Measurements from ENCODE around the gene DLG2.
A peak's percentile ranks its signal among the peaks of the same experiment; 100 is the strongest.
"Not testable (repeated sequence)": the region's sequence is repeated elsewhere in the genome, so short reads cannot be mapped to it uniquely, and the experiment has no call there.

DLG2 gene

DNA sequence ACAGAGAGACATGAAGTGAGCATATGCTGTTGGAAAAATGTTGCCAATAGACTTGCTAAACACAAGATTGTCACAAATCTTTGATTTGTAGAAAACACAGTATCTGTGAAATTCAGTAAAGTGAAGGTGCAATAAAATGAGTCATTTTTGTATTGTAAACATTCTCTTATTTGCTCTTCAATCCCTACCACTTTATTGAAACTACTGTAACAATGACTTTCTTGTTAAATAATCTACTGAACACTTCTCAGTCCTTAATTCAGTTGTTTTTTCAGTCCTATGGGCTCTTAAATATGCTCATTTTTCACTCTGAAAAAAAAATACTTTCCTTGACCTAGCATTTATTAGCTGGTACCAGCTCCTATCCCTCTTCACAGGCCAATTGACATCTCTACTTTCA, 531.9 kb downstream of the DLG2 start:
- DNase-seq, result no peak

DNA sequence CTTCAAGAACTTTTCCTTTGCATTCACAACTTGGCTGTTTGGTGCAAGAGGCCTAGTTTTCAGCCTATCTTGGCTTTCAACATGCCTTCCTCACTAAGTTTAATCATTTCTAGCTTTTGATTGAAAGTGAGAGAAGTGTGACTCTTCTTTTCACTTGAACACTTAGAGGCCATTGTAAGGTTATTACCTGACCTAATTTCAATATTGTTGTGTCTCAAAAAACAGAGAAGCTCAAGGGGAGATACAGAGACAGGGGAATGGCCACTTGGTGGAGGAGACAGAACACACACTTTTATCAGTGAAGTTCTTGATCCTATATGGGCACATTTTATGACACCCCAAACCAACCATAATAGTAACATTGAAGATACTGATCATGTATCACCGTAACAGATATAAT, 532.3 kb downstream of the DLG2 start:
- no peak for DNase-seq

DNA sequence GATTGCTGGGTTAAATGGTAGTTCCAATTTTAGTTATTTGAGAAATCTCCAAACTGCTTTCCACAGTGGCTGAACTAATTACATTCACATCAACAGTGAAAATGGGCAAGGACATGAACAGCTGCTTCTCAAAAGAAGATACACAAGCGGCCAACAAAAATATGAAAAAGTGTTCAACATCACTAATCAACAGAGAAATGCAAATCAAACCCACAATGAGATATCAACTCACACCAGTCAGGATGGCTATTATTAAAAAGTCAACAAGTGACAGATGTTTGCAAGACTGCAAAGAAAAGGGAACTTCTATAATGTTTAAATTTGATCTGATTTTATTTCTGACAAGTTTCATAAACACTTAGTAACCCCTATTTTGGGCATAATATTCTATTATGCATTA, 537.5 kb downstream of the DLG2 start:
- no peak for DNase-seq

DNA sequence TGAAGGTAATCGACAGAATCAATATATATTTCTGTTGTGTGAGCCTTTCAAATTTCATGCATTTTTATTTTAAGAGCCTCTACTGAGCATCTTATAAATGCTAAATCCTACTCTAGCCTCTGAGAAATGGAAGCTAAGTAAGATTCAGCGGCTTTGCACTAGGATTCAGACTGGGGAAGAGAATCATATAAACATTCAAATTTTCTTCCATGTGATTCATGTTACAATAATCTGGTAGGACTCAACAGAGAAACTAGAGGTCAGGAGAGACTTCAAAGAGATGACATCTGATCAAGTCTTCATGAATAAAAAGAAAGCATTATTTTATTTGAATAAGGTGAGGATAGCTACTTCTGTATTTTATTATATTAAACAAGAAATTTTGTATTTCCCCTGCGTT, 538.9 kb downstream of the DLG2 start:
- DNase-seq, result no peak

DNA sequence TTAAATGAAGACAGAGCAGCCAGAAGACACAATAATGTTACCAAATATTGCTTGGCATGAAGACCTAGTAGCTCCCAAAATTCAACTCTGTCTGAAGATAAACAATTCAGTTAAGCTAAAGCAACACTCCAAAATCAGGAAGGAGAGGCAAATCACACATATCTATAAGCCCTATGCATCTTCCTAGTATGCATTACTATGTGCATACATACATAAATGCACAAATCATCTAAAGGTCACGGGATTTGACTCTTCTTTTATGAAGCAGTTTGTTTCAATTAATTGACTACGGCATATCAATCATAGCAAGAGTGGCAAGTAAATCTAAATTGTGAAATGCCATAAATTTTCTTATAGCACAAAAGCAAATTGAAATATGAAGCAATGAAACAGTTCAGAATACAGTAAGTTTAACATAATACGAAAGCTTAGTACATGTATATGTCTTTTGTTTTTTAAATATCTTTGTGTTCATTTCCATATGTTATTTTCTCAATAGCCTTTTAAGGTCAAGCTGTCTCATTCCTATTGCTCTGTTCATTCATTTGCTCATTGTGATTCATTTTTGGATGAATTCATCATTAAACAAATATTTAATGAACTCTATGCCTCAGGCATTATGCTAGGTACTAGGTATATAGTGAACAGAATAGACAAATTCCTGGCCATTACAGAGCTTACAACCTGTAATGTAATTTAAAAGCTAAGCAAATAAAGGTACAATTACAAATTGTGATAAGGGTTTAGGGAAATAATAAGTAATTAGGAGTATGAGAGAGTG, 540.5 kb downstream of the DLG2 start:
- DNase-seq, result no peak

DNA sequence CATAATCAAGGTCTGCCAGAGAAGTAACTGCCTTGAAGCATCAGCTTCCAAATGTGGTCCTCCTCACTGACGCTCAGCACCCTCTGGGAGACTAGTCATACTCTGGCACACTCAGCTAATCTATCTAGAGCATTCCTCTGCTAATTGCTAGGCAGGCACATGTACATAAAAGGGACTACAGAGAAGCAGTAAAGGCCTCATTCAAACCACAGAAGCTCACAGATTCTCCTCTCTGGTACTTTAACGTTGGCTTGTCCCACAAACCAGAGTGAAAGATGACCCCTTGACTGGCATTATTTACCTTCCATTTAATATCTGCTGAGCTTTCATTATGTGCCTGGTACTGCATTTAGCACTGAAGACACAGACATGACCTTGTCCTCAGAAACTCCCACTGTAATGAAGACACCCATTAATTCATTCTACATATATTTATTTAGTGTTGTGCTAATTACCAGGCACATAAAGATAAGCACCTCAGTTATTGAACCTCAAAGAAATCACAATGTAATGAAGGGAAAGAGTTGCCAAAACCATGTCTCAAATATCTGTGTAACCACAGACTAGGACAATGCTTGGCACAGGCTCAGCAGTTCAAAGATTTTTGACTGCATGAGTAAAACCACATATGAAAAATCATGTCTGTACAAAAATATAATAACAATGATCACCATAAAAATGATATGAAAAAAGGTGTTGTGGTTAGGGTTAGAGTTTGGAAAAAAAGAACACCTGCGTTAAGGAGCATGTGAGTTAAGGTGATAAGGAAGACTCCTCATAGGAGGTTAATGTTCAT, 550.4 kb downstream of the DLG2 start:
- DNase-seq, result no peak

DNA sequence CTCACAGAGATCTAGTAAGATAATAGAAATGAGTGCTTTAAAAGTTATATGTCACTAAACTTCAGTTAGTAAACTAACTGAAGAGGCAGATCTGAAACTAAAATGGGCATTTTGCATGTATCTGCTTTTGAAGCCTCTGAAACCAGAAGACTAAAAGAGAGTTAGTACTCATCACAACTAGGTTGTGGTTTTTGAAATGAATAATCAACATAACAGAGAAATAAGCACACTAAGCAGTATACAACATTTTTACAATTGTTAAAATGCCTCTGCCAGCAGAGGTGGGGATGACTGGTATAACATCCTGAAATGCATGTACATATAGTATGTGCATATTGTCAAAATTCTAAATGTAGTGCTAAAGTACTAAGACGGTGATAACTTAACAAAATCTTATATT, 564.5 kb downstream of the DLG2 start:
- DNase-seq, result peak; percentile 15

DNA sequence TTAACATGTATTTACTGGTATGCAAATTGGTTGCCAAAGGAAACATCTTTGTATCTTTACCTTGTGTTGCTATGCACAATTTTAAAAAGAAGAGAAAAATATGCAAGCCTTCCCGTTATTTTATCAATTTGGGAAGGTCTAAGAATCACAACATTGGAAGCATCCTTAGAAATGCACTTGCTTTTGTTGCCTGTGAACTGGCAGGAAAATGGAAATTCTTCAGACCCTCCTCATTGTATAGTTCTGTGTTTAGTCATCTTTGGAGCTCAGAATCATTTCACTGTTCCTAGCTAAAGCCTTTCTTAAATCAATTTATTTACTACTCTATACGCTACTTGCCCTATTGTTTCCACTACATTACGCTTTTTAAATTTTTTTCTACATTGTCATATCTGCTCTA, 574.5 kb downstream of the DLG2 start:
- no peak for DNase-seq

DNA sequence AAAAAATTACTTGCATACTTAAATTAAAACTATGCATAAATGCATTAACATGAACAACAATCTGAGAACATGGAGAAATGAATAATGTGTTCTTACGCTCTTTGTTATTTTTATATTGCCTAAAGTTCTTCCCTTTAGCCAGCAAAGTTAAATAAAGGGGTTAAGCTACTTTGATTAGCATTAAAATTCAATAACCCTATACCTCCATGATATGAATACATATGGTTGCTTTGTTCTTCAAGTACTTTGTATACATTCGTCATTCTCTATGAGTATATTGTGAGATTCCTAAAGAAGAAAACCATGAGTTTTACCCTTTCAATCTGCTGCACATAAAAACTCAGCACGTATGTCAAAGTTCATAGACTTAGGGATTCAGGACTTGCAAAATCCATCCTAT, 578.3 kb downstream of the DLG2 start:
- no peak for DNase-seq

DNA sequence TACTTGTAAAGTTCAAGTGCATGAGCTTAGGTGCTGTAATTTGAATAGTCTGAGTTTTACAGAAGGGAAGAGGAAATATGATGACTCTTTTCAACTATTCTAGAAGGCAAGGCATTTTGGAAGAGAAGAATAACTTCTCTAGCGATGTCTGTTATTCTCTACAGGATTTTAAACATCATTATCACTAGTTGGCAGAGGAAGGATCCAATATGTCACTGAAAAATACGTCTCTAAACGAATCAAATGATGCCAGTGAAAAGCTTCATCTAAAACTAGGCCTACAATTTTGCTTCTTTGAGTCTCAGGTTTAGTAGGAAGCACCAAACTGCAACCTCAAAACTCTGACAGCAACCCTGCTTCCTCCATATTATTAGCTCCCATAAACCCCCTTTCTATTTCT, 581.4 kb downstream of the DLG2 start:
- DNase-seq, result no peak

DNA sequence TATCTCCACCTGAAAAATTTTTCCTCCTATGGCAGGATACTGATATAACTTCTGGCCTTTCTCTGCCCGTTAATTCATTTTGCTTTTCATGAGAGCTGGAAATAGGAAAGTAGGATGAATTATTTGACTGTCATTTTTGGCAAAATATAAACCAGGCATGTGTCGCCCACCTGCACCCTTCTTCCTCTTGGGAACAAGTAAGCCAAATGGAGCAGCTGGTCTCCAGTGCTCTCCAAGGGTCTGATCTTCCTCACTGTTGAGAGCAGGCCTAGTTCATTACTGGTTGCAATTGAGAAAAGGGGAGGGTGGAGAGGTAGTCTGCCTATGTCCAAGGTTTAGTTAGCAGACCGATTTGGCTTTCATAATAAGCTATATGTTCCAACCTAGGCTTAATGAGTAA, 582.2 kb downstream of the DLG2 start:
- DNase-seq, result no peak

DNA sequence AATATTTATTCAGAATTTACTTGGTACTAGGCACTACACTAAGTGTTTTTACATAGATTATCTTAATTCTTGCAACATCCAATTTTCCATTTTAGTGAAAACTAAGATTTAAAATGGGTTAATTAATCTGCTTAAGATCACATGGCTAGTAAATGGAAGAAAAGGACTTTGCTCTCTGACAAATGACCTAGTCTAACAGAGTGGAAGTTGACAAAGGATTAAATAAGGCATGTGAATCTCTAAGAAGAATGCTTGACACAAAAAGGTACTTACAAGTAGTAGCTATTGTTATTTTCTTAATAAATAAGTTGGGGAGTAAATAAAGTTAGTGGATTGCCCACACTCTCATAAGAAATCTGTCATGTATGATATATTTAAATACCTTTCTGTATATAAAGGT, 584.8 kb downstream of the DLG2 start:
- DNase-seq, result no peak

DNA sequence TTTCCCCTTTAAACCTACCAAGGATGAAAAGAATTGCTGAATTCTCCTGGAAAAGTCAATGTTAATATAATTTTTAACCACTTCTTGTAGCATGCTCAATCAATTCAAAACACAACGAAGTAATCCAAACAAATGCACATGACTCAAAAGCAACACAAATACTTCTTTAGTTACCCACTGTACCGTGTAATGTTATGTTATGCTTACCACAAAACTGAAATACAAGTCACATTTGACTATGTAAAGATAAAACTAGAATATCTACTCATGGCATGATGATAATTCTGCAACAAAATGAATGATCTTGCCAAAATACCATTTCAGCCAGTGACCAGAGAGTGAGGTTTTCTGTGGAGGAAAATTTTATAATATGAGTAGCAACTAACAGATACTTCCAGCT, 587.0 kb downstream of the DLG2 start:
- no peak for DNase-seq

DNA sequence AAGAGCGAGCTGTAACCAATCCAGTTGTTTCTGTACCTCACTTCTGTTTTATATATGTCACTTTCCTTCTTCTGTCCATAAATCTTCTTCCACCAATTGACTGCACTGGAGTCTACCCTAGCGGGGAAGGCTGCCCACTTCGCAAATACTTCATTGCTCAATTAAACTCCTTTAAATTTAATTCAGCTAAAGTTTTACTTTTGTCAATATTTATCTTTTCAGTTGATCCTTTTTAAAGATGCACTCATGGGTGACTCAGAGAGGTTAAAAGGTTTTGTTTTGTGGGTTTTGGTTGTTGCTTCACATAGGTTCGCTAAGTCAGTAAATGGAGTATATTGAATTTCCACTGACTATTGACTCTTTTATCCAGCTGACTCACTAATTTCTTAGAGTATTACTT, 597.2 kb downstream of the DLG2 start:
- no peak for DNase-seq

DNA sequence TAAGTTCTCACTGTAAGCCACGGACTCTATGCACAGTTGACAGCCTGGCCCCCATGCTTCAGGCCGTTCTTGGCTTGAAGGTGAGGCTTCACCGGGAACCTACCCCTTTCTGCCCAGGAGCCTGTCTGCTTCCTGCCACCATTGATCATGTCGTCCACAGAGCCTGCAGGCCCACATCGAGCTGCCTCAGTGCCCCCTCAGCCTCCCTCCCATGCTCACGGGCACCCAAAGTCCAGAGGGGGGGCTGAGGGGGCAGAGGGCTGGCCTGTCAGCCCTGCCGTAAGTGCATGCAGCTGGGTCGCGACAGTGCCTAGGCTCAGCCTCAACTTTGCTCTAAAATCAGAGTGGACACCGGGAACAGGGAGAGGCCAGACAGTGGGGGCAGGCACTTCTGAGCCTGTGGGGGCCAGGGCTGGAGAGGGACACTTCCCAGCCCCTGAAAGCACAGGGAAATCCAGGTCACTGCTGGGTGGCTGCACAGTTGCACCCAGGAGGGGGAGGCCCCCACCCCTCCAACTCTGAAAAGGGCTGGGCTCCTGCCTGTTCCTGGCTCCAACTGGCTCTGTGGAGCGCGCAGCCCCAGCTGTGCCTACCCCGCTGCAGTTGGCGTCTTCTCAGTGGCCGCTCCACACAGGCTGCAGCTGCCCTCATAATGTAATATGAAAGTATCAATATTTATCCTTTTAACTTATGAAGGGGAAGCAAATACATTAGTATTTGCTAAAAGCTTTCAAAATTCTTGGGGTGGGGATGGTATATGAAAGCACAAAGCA, 598.6 kb downstream of the DLG2 start:
- DNase-seq, result no peak

DNA sequence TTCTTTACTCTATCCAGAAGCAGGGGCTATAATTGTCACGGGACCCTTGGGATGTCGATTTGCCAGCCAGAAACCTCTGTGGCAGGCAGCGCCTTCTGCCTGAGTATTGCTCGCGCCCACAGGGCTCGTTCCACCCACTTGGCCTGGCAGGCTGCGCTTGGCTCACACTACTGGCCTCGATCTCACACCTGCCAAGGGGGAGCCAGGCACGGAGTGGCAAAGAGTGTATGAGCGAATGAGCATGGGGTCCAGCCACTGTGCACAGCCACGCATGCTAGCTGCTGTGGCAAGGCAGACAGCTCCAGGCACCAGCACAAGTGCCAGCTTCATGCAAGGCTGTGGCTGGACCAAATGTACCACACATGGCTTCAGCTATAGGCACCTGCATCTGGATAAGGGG, 599.8 kb downstream of the DLG2 start:
- DNase-seq, result no peak

DNA sequence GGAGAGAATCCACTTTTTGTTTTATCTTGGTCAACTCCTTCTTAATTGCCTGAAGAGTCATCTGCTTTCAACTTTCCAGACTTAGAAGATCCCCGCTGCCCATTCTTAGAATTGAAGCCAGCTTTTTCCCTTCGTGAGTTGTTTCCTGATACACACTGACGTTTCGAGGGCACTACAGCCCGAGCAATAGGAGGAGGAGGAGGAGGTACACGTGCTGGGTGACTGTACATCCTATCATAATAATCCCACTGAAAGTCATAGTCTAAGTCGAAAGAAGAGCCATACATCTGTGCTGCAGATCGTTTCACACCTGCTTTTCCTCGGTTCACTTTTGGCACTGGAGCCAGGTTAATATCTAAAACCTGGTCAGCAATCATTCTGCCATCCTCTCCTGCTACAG, 606.1 kb downstream of the DLG2 start:
- DNase-seq, result no peak

DNA sequence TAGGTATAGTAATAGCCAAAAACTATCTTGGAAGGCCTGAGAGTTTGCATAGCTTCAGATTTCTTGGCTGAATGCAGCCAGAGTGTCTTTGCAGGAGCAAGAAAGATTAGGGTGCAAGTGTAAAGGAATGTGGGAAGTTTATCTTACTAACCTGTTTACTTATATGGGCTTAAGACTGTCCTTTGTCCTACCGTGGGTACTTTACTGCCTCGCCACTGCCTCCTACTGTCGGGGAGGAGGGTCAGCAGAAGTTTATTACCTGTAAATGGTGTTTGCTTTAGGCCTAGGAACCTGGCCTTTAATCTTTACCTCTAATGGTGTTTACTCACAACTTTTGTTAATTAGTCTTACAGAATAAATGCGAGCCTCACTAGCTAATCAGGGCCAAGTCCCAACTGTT, 633.8 kb downstream of the DLG2 start:
- peak; percentile 1 for DNase-seq

DNA sequence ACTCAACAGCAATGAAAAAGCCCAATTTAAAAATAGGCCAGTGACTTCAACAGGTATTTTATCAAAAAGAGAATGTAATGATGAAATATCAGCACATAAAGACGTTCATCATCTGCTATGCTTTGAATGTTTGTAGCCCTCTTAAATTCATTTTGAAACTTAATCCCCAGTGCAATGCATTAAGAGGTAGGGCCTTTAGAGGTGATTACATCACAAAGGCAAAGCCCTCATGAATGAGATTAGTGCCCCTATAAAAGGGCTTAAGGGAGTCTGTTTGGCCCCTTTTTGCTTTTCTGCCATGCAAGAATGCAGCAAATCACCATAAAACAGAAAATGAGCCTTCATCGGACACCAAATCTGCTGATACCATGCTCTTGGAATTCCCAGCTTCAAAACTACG, 637.0 kb downstream of the DLG2 start:
- DNase-seq, result no peak

DNA sequence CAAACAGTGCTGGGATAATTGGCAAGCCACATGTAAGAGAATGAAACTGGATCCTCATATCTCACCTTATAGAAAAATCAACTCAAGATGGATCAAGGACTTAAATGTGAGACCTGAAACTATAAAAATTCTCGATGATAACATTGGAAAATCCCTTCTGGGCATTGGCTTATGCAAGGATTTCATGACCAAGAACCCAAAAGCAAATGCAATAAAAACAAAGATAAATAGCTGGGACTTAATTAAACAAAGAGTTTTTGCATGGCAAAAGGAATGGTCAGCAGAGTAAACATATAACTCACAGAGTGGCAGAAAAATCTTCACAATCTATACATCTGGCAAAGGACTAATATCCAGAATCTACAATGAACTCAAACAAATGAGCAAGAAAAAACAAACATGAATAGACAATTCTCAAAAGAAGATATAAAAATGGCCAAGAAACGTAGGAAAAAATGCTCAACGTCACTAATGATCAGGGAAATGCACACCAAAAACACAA, 639.4 kb downstream of the DLG2 start:
- DNase-seq, result not testable (repeated sequence)

DNA sequence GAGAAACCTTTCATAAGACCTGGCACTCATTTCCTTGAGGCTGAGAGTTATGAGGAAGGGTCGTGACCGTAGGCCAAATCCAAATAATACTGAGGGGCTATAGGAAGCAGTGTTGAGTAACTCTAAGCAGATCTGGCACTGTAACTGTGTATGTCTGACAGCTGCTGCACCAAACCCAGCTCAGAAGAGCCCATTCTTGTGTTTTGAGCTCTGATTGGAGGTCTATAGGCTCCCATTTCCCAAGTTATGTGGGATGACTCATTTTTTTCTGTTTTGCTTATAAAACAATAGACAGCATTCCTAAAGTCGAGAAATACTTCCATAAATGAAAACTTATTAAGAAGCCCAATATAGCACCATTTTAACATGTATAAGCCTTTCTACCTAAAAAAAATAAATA, 645.8 kb downstream of the DLG2 start:
- no peak for DNase-seq

DNA sequence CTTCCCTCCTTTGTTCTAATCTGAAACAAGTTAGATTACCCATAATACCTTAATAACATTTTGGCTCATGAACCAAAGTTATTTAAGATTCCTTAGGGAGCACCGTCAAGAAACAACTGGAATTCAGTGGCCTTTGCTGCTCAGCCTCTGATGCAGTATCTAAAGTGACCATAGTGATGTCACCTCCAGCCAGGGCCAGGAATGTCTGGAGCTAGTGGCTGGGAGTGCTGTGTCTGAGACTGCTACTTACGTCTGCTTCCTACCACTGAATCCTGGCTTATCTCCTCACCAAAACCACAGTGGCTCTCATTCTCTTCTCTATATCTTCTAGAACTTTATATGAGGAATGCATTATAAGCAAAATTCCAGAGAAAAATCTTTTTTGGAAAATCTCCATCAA, 658.0 kb downstream of the DLG2 start:
- no peak for DNase-seq

DNA sequence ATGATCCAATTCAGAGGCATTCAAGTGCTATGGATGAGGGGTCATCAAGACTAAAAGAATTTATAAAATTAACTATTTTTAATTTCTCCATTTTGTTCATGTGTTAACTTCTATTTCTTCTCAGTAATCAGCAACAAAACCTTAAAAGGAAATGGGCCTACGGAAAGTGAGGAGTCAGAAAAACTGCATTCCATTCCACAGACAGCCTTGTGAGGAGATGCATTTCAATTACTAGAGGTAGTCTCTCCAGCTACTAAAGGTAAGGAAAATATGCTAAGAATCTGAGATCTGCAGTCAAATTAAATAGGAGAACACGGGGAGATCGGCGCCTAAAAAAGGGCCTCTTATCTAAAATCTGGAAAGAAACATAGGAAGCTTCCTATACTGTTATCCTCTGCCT, 661.7 kb downstream of the DLG2 start:
- DNase-seq, result no peak

DNA sequence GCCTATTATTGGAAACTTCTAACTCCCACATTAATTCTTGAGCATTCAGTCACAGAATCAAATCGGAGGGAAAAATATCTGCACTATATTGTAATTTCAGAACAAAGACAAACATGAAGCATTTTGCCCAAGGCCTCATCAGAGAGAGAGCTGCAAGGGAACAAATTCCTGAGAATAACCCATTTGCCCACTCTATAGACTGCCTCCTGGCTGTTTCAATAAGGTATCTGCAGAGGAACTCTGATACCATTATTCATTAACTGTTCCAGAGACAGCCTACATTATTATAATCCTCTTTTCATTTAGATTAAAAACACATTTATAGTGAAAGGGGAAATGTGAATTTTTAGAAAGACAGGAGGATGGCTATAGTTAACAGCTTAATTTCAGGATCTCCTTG, 663.9 kb downstream of the DLG2 start:
- no peak for DNase-seq

Measured in activated CD4-positive, alpha-beta T cell treated with anti-CD3 and anti-CD28 coated beads, Interleukin-2, Interleukin-6, amounts not matched to agents 100 ng/mL and 50 ng/mL, durations not matched to agents 16 hours and 8 hours (primary cell).